ENCODE results near the gene CDH23.

CDH23 gene

GRCh38 chr10:71750986-71751385 lies 354.3 kb downstream of the CDH23 start:
- Histone ChIP-seq H3K79me2 (ENCODE audit: insufficient read depth, low read depth) (no peaks in the 10 kb centered on the region), H3K9ac (no peak overlapping the region), H3K27me3 (ENCODE audit: insufficient read depth, low read depth) (peaks cover 25% of the 10 kb centered on the region; the same call in 1 of the 2 replicates), H3K4me3 (IDR thresholded peaks at IDR 0.05; ENCODE audit: insufficient read depth, low read depth, low read length) (no peak overlapping the region), H2AFZ (ENCODE audit: low read depth) (no peak overlapping the region), H4K20me1 (ENCODE audit: insufficient read depth) (no peaks in the 10 kb centered on the region), H3K4me1 (ENCODE audit: low read depth, poor library complexity, severe bottlenecking) (no peaks in the 10 kb centered on the region), H3K36me3 (ENCODE audit: insufficient read depth) (no peaks in the 10 kb centered on the region), H3K27ac (no peak overlapping the region), H3K4me2 (no peak overlapping the region)
- no peak for TF ChIP-seq CTCF (conservative IDR thresholded peaks at IDR 0.05; ENCODE audit: low read depth, low read length)

- H3K4me2 ChIP-seq: no peak overlapping the region
- H3K4me3 ChIP-seq (IDR thresholded peaks at IDR 0.05; ENCODE audit: insufficient read depth, low read depth, low read length): no peak overlapping the region
- no peak overlapping the region for H3K9ac ChIP-seq
- peaks cover 32% of the 10 kb centered on the region for H3K27me3 ChIP-seq (ENCODE audit: insufficient read depth, low read depth)
- H3K79me2 ChIP-seq (ENCODE audit: insufficient read depth, low read depth): no peaks in the 10 kb centered on the region
- no peak overlapping the region for H2AFZ ChIP-seq (ENCODE audit: low read depth)
- no peak overlapping the region for H3K27ac ChIP-seq
- no peak for TF ChIP-seq CTCF (conservative IDR thresholded peaks at IDR 0.05; ENCODE audit: low read depth, low read length)
- no peaks in the 10 kb centered on the region for H4K20me1 ChIP-seq (ENCODE audit: insufficient read depth)
- H3K4me1 ChIP-seq (ENCODE audit: low read depth, poor library complexity, severe bottlenecking): no peaks in the 10 kb centered on the region
- H3K36me3 ChIP-seq (ENCODE audit: insufficient read depth): no peaks in the 10 kb centered on the region
Measured at GRCh38 chr10:71751515-71752224, 354.9 kb downstream of the CDH23 start.

- peaks cover 37% of the 10 kb centered on the region for H3K27me3 ChIP-seq (ENCODE audit: insufficient read depth, low read depth)
- TF ChIP-seq CTCF (conservative IDR thresholded peaks at IDR 0.05; ENCODE audit: low read depth, low read length): no peak
- no peaks in the 10 kb centered on the region for H4K20me1 ChIP-seq (ENCODE audit: insufficient read depth)
- no peak overlapping the region for H3K4me2 ChIP-seq
- H3K4me1 ChIP-seq (ENCODE audit: low read depth, poor library complexity, severe bottlenecking): no peaks in the 10 kb centered on the region
- H2AFZ ChIP-seq (ENCODE audit: low read depth): no peak overlapping the region
- H3K79me2 ChIP-seq (ENCODE audit: insufficient read depth, low read depth): no peaks in the 10 kb centered on the region
- H3K27ac ChIP-seq: no peak overlapping the region
- H3K36me3 ChIP-seq (ENCODE audit: insufficient read depth): no peaks in the 10 kb centered on the region
- H3K9ac ChIP-seq: no peak overlapping the region
- no peak overlapping the region for H3K4me3 ChIP-seq (IDR thresholded peaks at IDR 0.05; ENCODE audit: insufficient read depth, low read depth, low read length)
Measured at GRCh38 chr10:71752391-71753090, 355.8 kb downstream of the CDH23 start.

GRCh38 chr10:71753091-71753959 lies 356.6 kb downstream of the CDH23 start:
- H3K4me3 ChIP-seq (IDR thresholded peaks at IDR 0.05; ENCODE audit: insufficient read depth, low read depth, low read length): no peak overlapping the region
- TF ChIP-seq CTCF (conservative IDR thresholded peaks at IDR 0.05; ENCODE audit: low read depth, low read length): no peak
- peaks cover 37% of the 10 kb centered on the region for H3K27me3 ChIP-seq (ENCODE audit: insufficient read depth, low read depth)
- H3K36me3 ChIP-seq (ENCODE audit: insufficient read depth): no peaks in the 10 kb centered on the region
- H2AFZ ChIP-seq (ENCODE audit: low read depth): no peak overlapping the region
- no peaks in the 10 kb centered on the region for H3K4me1 ChIP-seq (ENCODE audit: low read depth, poor library complexity, severe bottlenecking)
- no peaks in the 10 kb centered on the region for H3K79me2 ChIP-seq (ENCODE audit: insufficient read depth, low read depth)
- no peaks in the 10 kb centered on the region for H4K20me1 ChIP-seq (ENCODE audit: insufficient read depth)
- H3K27ac ChIP-seq: no peak overlapping the region
- no peak overlapping the region for H3K4me2 ChIP-seq
- no peak overlapping the region for H3K9ac ChIP-seq
